Measurements from ENCODE around the gene SPOCK1. TPM values are rescaled to one million over a fixed set of nuclear protein-coding genes. Genes with fewer than 3 reads are reported as not detected.
A peak's percentile ranks its signal among the peaks of the same experiment; 100 is the strongest.

The SPOCK1 gene
- total and polyA plus RNA-seq, 2 donors (not counting 3 experiments of a cell fraction or from before 2014, with no cell fraction given), result 144 to 280 TPM

DNA sequence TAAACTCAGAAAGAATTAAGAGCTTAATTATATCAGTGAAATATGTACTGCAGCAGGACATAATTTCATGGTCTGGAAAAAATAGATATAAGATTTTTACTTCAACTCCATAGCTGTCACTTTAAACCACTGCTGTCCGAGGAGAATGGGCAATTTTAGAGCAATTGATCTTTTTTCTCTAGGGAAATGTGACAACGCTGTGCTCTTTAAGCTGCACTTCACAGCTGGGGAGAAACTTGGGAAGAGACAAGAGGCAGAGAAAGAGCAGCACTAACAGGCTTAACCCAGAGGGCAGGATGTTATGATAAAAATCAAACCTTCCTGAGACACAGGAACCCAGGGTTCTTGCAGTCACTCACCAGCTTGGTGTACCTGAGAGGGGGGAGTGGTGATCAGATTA lies 92.0 kb downstream of the SPOCK1 start:
- no peaks in the 10 kb centered on the region for H3K27me3 ChIP-seq (ENCODE audit: control insufficient read depth in 2 of 2, insufficient read depth in 2 of 2, low read length in 2 of 2)
- H3K9me1 ChIP-seq (replicated peaks; ENCODE audit: control insufficient read depth, extremely low read depth, insufficient read depth, low read length), result no peaks in the 10 kb centered on the region
- POLR2A ChIA-PET, result no interaction called here
- no peaks in the 10 kb centered on the region for H3K36me3 ChIP-seq (ENCODE audit: control insufficient read depth in 2 of 2, extremely low read depth in 1 of 2, insufficient read depth in 2 of 2, low read length in 2 of 2)
- H3K9me3 ChIP-seq (replicated peaks; ENCODE audit: control insufficient read depth, insufficient read depth, low read length), result no peaks in the 10 kb centered on the region
- H3K4me2 ChIP-seq (ENCODE audit: insufficient read depth, low read length), result no peak overlapping the region
- peaks cover 56% of the 10 kb centered on the region for H3K79me2 ChIP-seq (ENCODE audit: control insufficient read depth, insufficient read depth, low read length)
- H3K4me3 ChIP-seq (replicated peaks in 1 of 3; ENCODE audit: insufficient read depth in 1 of 3, low read depth in 1 of 3, low read length in 3 of 3), result no peak overlapping the region
- no peak for DNase-seq (ENCODE audit: low read depth, low spot score)
- peaks cover 2% of the 10 kb centered on the region for H3K4me1 ChIP-seq (ENCODE audit: control insufficient read depth, extremely low read depth, insufficient read depth, low read length)
- intact Hi-C loops (cut with micrococcal nuclease) (no loop called here), dilution Hi-C loops (cut with MboI; ENCODE audit: extremely low pct_ligation_motif_present, low sequenced_read_pairs) (no loop called here)
- no peak overlapping the region for H2AFZ ChIP-seq (ENCODE audit: low read depth, low read length)
- no peak overlapping the region for H3K27ac ChIP-seq (ENCODE audit: insufficient read depth, low read depth, low read length)
- H3K9ac ChIP-seq (replicated peaks; ENCODE audit: extremely low read depth, insufficient read depth, low read length), result no peak overlapping the region
- TF ChIP-seq, protein P1, sequence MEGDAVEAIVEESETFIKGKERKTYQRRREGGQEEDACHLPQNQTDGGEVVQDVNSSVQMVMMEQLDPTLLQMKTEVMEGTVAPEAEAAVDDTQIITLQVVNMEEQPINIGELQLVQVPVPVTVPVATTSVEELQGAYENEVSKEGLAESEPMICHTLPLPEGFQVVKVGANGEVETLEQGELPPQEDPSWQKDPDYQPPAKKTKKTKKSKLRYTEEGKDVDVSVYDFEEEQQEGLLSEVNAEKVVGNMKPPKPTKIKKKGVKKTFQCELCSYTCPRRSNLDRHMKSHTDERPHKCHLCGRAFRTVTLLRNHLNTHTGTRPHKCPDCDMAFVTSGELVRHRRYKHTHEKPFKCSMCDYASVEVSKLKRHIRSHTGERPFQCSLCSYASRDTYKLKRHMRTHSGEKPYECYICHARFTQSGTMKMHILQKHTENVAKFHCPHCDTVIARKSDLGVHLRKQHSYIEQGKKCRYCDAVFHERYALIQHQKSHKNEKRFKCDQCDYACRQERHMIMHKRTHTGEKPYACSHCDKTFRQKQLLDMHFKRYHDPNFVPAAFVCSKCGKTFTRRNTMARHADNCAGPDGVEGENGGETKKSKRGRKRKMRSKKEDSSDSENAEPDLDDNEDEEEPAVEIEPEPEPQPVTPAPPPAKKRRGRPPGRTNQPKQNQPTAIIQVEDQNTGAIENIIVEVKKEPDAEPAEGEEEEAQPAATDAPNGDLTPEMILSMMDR (IDR thresholded peaks at IDR 0.05; ENCODE audit: extremely low read depth in 1 of 2, insufficient read depth in 1 of 2, low read depth in 1 of 2, low read length in 2 of 2), result no peak
- no peak for TF ChIP-seq POLR2AphosphoS5 (IDR thresholded peaks at IDR 0.05; ENCODE audit: insufficient read depth, low read depth, low read length)
- no peak for TF ChIP-seq JUN (IDR thresholded peaks at IDR 0.05; ENCODE audit: borderline replicate concordance, insufficient read depth, insufficient read length, low read depth)
- no peak for TF ChIP-seq MYC (IDR thresholded peaks at IDR 0.05; ENCODE audit: low read depth, low read length)
- TF ChIP-seq GATA2 (IDR thresholded peaks at IDR 0.05; ENCODE audit: insufficient read depth, insufficient read length, low read depth, low read length), result peak; percentile 16
- no peak for TF ChIP-seq EZH2 (IDR thresholded peaks at IDR 0.05; ENCODE audit: borderline replicate concordance, low read depth, low read length, severe bottlenecking)
- no peak for TF ChIP-seq FOS (IDR thresholded peaks at IDR 0.05; ENCODE audit: borderline replicate concordance, insufficient read depth, low read length)
- BruUV-seq (replicated peaks), result no TSS peak
- FAIRE-seq, result no peak
- CTCF ChIA-PET, result interaction anchor here (1.2 to 3.7 kb wide), 4 partner anchors 62 to 90 kb away, joined by 4 to 13 read pairs (median 4); no protein-coding TSS in a partner anchor
- H4K20me1 ChIP-seq (replicated peaks; ENCODE audit: control insufficient read depth, extremely low read depth, insufficient read depth, low read length), result no peaks in the 10 kb centered on the region

Data from endothelial cell of umbilical vein (primary cell).